HG03565 (cell line): ENCODE results near the gene ASAP3.

Experiments used
- ATAC-seq: cut with Tn5 transposase; IDR thresholded peaks from one replicate; pipeline ENCODE4 v1.9.1; 2021; ENCODE audit warnings: mild to moderate bottlenecking, moderate library complexity; ENCODE audit not compliant: unreplicated experiment

The ASAP3 gene

DNA sequence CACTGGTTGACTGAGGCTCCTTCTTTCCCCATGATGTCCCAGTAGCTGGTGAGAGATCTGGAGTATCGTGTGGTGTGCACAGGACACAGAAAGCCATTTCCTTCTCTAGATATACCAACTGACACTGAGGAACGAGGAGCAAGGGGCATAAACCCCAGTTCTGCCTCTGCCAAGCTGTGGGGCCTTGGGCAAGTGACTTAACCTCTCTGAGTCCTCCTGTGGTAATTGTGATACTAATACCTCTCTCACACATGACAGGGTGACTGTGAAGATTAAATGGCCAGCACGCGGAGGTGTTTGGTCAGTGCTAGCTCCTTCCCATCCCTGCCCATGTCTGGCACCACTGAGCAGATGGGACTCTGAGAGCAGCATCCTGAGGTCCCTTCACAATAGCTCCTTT, 33.1 kb downstream of the ASAP3 start:
- no peak for ATAC-seq

DNA sequence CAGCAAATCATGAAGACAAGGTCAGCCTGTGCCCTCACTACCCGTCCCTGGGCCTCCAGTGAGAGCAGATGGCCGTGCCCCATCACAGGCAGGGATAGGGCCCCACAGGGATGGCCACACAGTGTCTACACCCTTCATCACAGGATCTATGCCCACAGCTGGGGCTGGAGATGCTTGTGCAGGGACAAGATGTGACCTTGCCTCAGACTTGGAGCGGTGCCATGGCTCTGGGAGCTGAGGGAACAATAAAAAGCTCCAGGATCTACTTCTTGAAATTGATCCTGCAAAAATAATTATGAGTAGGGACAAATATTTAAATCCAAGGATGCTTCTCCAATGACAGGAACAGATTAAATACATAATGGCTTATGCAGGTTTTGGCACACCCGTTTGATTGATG, 34.0 kb downstream of the ASAP3 start:
- ATAC-seq: no peak

DNA sequence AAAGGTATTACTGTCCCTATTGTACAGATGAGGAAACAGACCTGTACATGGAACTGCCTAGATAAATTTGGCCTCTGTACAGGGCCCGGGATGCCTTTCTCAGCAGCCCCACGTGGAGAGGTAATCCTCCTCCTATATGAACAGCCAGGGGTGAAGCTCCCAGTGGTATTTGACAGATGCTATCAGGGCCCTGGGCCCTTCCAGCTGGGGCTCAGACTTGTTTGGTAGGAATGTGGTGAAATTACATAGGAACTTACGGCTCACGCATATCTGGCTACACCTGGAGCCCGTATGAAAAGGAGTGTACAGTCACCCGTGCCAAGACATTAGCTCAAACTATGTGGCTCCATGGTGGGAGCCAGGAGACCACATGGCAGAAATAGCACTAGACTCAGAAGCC, 34.7 kb downstream of the ASAP3 start:
- no peak for ATAC-seq

- ATAC-seq: no peak
Measured at GRCh38 chr1:23448846-23449245, 35.1 kb downstream of the ASAP3 start.

GRCh38 chr1:23446661-23447310, 37.2 kb downstream of the ASAP3 start:
- no peak for ATAC-seq

DNA sequence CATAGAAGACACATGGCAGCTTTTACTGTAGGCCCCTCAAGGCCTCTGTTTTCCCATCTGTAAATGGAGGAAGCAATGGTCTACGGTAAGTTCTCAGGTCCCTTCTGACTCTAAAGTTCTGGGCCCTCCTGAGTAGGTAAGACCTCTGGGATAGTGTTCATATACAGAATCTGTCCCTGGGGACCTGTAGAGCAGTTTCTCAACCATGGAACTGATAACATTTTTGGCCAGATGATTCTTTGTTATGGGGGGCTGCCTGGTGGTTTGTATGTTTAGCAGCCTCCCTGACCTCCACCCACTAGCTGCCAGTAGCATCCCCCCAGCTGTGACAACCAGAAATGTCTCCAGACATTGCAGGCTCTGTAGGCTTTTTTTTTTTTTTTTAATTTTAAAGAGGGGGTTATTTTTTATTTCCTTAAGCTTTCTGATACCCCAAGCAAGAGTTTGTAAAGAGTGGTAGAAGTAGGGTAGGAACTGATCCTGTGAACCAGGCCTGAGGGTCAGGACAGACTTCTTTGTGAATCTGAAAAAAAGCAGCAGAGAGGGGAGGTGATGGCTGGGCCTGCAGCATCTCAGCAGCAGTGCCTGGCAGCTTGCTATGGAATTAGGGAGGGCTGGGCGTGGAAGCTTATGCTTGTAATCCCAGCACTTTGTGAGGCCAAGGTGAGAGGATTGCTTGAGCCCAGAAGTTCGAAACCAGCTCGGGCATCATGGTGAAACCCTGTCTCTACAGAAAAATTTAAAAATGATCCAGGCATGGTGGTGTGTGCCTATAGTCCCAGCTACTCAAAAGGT, 39.2 kb downstream of the ASAP3 start:
- ATAC-seq: no peak

- no peak for ATAC-seq
Measured at GRCh38 chr1:23444104-23444533, 39.9 kb downstream of the ASAP3 start.

DNA sequence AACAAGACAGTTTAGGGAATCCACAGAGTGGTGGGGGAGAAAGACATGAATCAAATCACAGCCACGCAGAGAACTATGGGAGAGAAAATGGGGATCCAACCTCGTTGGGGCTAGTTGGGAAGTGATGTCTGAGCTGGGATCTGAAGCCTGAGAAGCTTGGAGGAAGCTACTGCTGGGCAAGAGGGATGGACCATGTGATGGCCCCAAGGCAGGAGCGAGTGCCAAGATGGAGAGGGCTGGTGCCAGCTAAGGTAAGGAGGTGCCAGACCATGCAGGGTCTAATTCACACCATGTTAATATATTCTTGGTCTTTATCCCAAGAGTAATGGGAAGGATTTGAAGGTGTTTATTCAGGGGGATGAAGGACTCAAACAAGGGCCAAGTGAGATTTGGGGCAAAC, 41.2 kb downstream of the ASAP3 start:
- ATAC-seq: no peak

DNA sequence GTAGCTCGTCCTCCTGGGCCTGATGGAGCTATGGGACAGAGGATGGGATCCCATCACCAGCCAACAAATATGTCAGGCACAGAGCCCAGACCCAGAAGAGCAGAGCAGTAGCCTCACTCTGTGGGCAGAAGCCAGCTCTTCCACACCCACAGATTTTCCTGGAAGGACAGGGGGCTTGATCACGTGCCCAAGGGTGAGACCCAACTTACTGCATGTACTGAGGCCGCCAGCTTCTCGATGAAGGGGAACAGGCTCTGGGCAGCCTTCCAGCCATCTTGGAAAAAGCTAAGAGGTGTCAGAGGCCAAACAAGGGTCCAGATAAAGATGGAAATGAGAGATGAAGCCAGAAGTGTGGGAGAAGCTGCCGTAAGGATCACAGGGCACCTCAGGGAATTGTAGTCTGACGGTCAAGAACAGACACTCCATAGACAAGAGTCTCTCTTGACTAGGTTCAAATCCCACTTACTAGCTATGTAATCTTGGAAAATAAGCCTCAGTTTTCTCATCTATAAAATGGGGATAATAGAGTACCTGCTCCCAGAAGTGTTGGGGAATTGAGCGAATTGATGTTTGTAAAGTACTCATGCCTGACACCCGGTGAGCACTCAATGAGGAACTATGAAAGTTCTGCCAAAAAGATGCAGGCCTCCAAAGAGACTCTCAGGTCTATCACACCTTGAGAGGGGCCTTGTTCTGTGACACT, 42.4 kb downstream of the ASAP3 start:
- no peak for ATAC-seq

DNA sequence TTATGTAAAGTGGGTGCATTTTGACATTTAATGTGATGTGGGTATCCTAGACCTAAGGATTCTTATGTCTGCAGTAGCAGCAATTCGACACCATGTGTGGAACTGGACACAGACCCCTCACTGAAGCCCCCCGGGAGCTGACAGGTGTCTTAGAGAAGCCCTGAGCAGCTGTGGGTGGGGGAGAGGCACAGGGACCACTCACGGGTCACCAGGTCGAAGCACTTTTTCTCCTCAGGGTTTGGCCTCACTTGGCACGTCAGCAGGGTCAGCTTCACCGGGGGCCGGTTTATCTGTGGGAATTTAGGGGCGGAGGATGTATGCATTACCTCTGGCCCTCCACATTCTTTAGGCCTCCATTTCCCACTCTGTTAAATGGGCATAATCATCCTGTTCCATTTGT, 45.4 kb downstream of the ASAP3 start:
- no peak for ATAC-seq

DNA sequence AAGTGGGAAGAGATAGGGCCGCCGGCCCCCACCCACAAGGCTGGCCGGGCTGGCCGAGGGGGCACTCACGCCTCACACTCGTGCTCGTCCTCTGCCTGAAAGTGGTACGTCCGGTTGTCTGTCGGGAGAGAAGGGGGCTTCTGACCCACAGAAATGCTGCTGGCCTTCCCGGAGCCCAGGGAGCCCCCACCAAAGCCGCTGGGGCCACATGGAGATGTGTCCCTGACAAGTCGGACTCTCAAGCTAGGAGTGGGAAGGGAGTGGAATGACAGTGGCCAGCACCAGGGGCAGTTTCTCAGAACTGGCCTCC, 46.7 kb downstream of the ASAP3 start:
- ATAC-seq: no peak

DNA sequence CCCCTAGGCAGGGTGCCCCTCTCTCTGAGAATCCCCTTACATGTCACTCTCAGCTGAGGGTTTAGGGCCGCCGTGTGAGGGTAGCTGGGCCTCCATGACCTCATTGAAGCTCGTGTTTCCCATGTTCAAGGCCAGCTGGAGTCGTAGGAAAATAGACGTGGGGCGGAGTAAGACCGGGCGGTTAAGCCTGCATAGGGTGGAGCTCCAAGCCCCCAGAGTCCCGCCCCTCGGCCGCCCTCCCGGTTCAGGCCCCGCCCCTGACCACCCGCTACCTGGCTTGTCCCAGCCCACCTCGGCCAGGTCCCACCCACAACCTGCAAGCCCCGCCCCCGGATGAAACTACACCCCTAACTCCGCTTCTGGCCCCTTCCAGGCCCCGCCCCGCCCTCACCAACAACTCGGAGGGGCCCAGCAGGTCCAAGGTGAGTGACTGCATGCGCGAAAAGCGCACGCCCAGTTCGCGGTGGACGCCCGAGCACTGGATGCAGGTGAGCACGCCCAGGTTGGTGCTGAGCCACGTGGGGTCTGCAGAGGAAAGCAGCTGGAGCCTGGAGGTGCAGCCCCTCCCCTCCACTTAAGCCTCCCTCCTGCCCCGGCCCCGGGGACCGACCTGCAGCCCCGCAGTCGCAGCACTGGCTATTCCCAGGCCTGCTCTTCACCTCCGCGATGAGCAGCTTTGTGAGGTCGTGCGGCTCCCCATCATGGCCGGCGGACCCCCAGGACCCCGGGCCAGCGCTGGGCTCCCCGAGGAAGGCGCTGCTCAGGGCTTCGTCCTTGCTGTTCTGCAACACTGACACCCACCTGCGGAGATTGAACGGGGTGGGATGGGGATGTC, 47.2 kb downstream of the ASAP3 start:
- ATAC-seq: no peak

DNA sequence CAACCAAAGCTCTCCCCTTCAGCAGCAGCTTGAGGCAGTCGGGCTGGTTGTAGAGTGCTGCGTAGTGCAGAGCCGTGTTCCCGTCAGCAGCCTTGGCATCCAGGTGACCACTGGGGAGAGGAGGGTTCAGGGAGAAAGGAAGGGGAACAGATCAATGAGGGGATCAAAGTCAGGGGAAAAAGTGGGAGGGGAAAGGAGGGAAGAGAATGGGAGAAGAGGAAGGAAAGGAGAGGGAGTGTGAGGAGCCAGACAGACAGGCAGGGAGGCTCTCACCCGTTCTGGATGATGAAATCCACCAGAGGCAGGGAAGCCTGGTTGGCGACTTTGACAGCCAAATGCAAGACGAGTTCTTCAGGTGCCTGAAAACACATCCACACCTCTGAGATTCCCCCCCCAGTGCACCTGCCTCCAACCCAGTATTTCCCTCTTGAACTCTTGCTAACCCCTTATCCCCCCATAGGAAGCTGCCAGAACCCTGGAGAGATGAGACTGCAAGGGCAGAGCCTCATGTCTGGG, 49.7 kb downstream of the ASAP3 start:
- ATAC-seq: no peak

DNA sequence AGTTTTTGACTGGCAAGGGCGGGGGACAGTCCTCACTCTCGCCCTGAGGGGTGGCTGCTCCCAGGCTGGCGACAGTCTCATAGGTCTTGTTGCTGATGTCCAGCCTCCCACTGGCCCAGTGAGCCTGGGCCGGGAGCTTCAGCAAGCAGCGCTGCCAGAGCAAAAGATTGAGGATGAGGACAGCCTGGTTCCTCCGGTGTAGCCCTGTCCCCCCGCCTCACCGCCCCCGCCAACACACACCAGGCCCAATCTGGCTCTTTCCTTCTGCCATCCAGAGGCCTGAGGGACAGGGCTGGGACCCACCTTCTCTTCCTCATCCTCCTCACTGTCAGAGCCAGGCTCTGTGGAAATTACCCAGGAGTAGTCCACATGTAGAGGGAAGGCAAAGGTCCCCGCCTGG, 50.9 kb downstream of the ASAP3 start:
- ATAC-seq: no peak

- ATAC-seq: no peak
Measured at GRCh38 chr1:23431431-23431830, 52.5 kb downstream of the ASAP3 start.

- ATAC-seq: no peak
Measured at GRCh38 chr1:23430803-23431202, 53.2 kb downstream of the ASAP3 start.

- ATAC-seq: no peak
Measured at GRCh38 chr1:23428136-23428905, 55.7 kb downstream of the ASAP3 start.

GRCh38 chr1:23427550-23427949, 56.4 kb downstream of the ASAP3 start:
- no peak for ATAC-seq

DNA sequence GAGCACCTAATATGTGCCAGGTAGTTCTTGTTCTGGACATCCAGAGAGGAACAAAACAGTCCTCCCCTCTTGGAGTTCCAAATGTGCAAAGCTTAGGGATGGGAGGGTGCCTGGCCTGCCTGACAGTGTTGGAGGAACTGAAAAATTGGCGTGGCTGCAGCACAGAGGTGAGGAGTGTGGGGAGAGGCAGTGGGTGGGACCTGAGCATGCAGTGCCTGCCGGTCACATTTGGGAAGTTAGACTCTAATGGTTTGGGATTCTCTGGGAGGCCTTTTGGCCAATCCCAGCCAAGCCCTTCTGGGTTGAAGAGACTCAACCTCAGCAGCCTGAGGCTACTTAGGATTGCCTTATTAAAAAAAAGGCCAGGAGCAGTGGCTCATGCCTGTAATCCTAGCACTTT, 57.2 kb downstream of the ASAP3 start:
- ATAC-seq: no peak

GRCh38 chr1:23425193-23425494, 58.8 kb downstream of the ASAP3 start:
- ATAC-seq: no peak
